ENCODE measurements around the gene TRIAP1.

The TRIAP1 gene

DNA sequence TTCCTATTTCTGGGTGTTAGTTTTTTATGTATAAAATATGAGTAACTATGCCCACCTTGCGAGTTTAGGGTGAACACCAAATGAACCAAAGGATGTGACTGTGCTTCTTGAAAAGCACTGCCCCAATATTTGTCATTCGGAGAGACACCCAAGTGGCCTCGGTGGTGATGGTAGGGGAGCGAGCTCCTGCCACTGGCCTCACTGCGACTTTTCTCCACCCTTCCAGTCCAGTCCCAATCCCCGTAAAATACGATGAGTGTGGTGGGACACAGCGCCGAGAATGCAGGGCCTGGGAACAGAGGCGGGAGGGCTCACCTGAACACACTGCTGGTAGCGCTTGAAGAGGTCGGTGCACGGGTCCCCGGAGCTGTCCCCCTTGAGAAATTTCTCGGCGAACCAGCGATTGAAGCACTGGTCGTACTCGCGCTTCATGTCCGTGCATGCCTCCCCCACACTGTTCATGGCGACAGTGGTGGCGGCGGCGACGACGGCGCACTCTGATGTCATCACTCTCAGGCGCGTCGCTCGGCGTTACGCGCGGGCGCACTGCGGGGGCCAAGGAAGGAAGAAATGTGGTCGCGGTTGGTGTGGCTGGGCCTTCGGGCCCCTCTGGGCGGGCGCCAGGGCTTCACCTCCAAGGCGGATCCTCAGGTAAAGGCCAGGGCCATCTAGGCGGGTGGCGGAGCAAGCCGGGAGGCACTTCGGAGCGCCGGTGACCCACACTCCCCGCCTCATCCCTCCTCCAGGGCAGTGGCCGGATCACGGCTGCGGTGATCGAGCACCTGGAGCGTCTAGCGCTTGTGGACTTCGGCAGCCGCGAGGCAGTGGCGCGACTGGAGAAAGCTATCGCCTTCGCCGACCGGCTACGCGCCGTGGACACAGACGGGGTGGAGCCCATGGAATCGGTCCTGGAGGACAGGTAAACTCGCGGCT lies at the start of gene TRIAP1, which contains the start of gene GATC:
Gene TRIAP1 (minus strand): TSS at position 474 of the 933 bp plus-strand sequence. CDS start 12 bp downstream, at position 462.
Gene GATC (plus strand): TSS at position 534 of the 933 bp plus-strand sequence. CDS start 37 bp downstream, at position 571.
- Mint-ChIP-seq H3K9me3 (no peaks in the 10 kb centered on the region), H3K4me3 (peak within 1 kb of the TSS; percentile 95 to 99 (median 97)), H3K4me1 (peaks cover 19% of the 10 kb centered on the region), H3K27me3 (ENCODE audit: low read depth) (no peaks in the 10 kb centered on the region), H3K27ac (peak within 1 kb of the TSS; percentile 87 to 96 (median 95)), H3K36me3 (ENCODE audit: low read depth) (peaks cover 32% of the 10 kb centered on the region)
- TF ChIP-seq, protein P1, sequence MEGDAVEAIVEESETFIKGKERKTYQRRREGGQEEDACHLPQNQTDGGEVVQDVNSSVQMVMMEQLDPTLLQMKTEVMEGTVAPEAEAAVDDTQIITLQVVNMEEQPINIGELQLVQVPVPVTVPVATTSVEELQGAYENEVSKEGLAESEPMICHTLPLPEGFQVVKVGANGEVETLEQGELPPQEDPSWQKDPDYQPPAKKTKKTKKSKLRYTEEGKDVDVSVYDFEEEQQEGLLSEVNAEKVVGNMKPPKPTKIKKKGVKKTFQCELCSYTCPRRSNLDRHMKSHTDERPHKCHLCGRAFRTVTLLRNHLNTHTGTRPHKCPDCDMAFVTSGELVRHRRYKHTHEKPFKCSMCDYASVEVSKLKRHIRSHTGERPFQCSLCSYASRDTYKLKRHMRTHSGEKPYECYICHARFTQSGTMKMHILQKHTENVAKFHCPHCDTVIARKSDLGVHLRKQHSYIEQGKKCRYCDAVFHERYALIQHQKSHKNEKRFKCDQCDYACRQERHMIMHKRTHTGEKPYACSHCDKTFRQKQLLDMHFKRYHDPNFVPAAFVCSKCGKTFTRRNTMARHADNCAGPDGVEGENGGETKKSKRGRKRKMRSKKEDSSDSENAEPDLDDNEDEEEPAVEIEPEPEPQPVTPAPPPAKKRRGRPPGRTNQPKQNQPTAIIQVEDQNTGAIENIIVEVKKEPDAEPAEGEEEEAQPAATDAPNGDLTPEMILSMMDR (IDR thresholded peaks at IDR 0.05; ENCODE audit: unreplicated experiment in 3 of 3) = no peak

GRCh38 chr12:120495186-120495730 lies 49.1 kb upstream of the TRIAP1 start:
- TF ChIP-seq, protein P1 (IDR thresholded peaks at IDR 0.05; ENCODE audit: unreplicated experiment in 3 of 3) = no peak
- peak overlapping the region; percentile 96 to 100 (median 97) for H3K4me3 Mint-ChIP-seq
- H3K36me3 Mint-ChIP-seq (ENCODE audit: low read depth) = peaks cover 49% of the 10 kb centered on the region
- H3K27ac Mint-ChIP-seq = peak overlapping the region; percentile 89 to 92 (median 91)
- no peaks in the 10 kb centered on the region for H3K27me3 Mint-ChIP-seq (ENCODE audit: low read depth)
- H3K4me1 Mint-ChIP-seq = peaks cover 36% of the 10 kb centered on the region
- no peaks in the 10 kb centered on the region for H3K9me3 Mint-ChIP-seq

DNA sequence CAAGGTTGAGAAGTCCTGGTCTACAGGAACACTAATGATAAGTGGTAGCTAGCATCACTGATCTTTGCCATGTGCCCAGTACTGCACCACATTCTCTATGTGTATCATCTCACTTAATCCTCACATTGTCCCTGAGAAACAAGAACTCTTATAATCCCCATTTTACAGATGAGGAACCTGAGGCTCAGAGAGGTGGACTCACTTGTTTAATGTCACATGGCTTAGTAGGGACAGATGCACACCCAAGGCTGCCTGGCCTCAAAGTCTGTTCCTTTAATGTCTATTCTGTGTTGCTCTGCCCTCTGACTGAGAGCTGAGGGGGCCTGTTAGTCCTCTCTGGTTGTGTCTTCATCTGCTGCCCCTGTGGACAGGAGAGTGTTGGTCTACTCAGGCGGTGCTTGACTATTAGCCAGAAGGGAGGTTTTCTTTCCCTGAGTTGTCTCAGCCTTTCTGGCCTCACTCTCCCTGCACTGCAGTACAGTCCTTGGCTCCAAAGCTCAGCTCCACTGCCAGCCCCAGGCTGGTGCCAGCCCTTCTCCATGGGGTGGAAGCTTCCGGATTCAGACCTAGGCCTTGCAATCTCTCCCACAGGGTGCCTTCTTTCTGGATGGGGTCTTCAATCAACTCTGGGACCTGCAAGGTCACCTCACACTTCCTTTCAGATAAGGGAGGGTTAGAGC lies 44.8 kb upstream of the TRIAP1 start:
- Mint-ChIP-seq H3K36me3 (ENCODE audit: low read depth) (peaks cover 29% of the 10 kb centered on the region), H3K9me3 (no peaks in the 10 kb centered on the region), H3K27me3 (ENCODE audit: low read depth) (no peaks in the 10 kb centered on the region), H3K4me1 (peaks cover 41% of the 10 kb centered on the region), H3K27ac (peak overlapping the region in 2 of 3 experiments; percentile 63 to 66), H3K4me3 (peak overlapping the region in 1 of 3 experiments; percentile 45)
- TF ChIP-seq, protein P1 (IDR thresholded peaks at IDR 0.05; ENCODE audit: unreplicated experiment in 3 of 3) = no peak

GRCh38 chr12:120490325-120490724 lies 44.1 kb upstream of the TRIAP1 start:
- TF ChIP-seq, protein P1 (IDR thresholded peaks at IDR 0.05; ENCODE audit: unreplicated experiment in 3 of 3) = no peak
- H3K4me3 Mint-ChIP-seq = no peak overlapping the region
- H3K4me1 Mint-ChIP-seq = peaks cover 44% of the 10 kb centered on the region
- H3K36me3 Mint-ChIP-seq (ENCODE audit: low read depth) = peaks cover 29% of the 10 kb centered on the region
- H3K27me3 Mint-ChIP-seq (ENCODE audit: low read depth) = no peaks in the 10 kb centered on the region
- H3K9me3 Mint-ChIP-seq = no peaks in the 10 kb centered on the region
- peak overlapping the region in 2 of 3 experiments; percentile 33 to 66 for H3K27ac Mint-ChIP-seq

DNA sequence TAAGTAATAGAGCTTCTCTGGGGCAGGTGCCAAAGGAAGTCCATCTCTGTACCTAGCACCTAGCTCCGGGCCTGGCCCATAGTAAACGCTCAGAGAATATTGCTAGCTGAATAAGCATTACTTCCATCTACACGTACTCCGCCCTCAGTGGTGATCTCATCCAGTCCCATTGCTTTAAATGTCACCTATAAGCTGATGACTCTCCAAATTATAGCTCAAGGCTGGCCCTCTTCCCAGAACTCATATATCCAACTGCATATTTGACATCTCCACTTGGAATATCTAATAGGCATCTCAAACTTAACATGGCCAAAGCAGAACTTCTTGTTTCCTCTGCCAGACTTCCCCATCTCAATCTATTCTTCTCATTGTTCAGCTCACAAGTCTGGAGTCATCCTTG lies 42.8 kb upstream of the TRIAP1 start:
- TF ChIP-seq, protein P1 (IDR thresholded peaks at IDR 0.05; ENCODE audit: unreplicated experiment in 3 of 3) = no peak
- H3K4me1 Mint-ChIP-seq = peaks cover 39% of the 10 kb centered on the region
- H3K27ac Mint-ChIP-seq = peak overlapping the region; percentile 22 to 90 (median 59)
- H3K9me3 Mint-ChIP-seq = no peaks in the 10 kb centered on the region
- no peak overlapping the region for H3K4me3 Mint-ChIP-seq
- H3K27me3 Mint-ChIP-seq (ENCODE audit: low read depth) = no peaks in the 10 kb centered on the region
- peaks cover 29% of the 10 kb centered on the region for H3K36me3 Mint-ChIP-seq (ENCODE audit: low read depth)

Data from nephron (organoid).